Measurements from ENCODE around the gene CRY2. TPM values are rescaled to one million over a fixed set of nuclear protein-coding genes. Genes with fewer than 3 reads are reported as not detected.
A peak's percentile ranks its signal among the peaks of the same experiment; 100 is the strongest.

CRY2 gene
- total and polyA plus RNA-seq, 2 of the 13 experiments (the other 11 are each of a cell fraction or from before 2014, with no cell fraction given) = 10.1 to 12.2 TPM

DNA sequence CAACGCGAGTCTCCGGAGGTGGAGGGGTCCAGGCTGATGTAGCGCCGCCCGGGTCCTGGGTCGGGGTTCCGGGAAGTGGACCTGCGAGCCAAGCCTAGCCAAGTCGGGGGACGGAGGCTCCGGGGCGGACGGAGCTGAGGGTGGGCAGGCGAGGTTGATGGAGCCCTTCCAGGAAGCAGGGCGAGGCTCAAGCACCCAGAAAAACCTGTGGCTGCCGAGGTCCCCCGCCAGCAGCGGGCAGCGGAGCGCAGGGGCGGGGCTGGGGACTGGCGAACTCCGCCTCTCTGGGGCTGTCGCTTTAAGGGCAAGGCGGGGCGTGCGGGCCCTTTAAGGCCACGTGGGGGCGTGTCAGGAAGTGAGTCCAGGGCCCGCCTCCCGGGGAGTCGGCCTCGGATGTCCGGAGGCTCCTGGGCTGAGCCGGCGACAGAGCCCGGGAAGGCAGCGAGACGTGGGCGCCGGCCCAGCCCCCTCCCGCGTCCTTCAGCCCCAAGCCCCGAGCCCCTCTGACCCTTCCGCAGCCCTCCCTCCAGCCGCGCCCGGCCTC lies 42.4 kb upstream of the CRY2 start, which contains the start of gene SLC35C1 (continued):
- TF ChIP-seq RARA (CRISPR knock-in tag; IDR thresholded peaks at IDR 0.05) (peak; percentile 30; the same call in 1 of the 2 replicates), ZKSCAN5 (CRISPR knock-in tag; IDR thresholded peaks at IDR 0.05) (no peak), ISL2 (CRISPR knock-in tag; IDR thresholded peaks at IDR 0.05) (no peak), ARNT2 (CRISPR knock-in tag; IDR thresholded peaks at IDR 0.05; ENCODE audit: low read depth) (0 out of 2 replicates have a peak, but pooled peaks have one; percentile 44), ZC3H13 (CRISPR knock-in tag; IDR thresholded peaks at IDR 0.05) (no peak), ZNF777 (CRISPR knock-in tag; IDR thresholded peaks at IDR 0.05) (no peak), YY1 (IDR thresholded peaks at IDR 0.05; ENCODE audit: insufficient read depth, insufficient replicate concordance, low read depth, low read length) (peak; percentile 36), KMT2B (CRISPR knock-in tag; IDR thresholded peaks at IDR 0.05) (no peak; the same call in 1 of the 2 replicates), CHD2 (IDR thresholded peaks at IDR 0.05; ENCODE audit: low read depth, low read length) (no peak), ZNF616 (CRISPR knock-in tag; IDR thresholded peaks at IDR 0.05; ENCODE audit: low read depth) (no peak), HMG20B (CRISPR knock-in tag; conservative IDR thresholded peaks at IDR 0.05) (no peak), LCORL (IDR thresholded peaks at IDR 0.05) (no peak), LCORL (CRISPR knock-in tag; IDR thresholded peaks at IDR 0.05) (peak; percentile 60; the same call in 1 of the 2 replicates), HNRNPL (IDR thresholded peaks at IDR 0.05; ENCODE audit: low read depth, low read length) (0 out of 2 replicates have a peak, but pooled peaks have one; percentile 47), DMTF1 (CRISPR knock-in tag; IDR thresholded peaks at IDR 0.05) (no peak)
- TF ChIP-seq, protein P1, sequence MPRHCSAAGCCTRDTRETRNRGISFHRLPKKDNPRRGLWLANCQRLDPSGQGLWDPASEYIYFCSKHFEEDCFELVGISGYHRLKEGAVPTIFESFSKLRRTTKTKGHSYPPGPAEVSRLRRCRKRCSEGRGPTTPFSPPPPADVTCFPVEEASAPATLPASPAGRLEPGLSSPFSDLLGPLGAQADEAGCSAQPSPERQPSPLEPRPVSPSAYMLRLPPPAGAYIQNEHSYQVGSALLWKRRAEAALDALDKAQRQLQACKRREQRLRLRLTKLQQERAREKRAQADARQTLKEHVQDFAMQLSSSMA (CRISPR knock-in tag; IDR thresholded peaks at IDR 0.05) = no peak
- TF ChIP-seq, protein P2, sequence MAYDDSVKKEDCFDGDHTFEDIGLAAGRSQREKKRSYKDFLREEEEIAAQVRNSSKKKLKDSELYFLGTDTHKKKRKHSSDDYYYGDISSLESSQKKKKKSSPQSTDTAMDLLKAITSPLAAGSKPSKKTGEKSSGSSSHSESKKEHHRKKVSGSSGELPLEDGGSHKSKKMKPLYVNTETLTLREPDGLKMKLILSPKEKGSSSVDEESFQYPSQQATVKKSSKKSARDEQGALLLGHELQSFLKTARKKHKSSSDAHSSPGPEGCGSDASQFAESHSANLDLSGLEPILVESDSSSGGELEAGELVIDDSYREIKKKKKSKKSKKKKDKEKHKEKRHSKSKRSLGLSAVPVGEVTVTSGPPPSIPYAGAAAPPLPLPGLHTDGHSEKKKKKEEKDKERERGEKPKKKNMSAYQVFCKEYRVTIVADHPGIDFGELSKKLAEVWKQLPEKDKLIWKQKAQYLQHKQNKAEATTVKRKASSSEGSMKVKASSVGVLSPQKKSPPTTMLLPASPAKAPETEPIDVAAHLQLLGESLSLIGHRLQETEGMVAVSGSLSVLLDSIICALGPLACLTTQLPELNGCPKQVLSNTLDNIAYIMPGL (CRISPR knock-in tag; IDR thresholded peaks at IDR 0.05; ENCODE audit: borderline replicate concordance in 1 of 2, low read depth in 1 of 2) = 0 out of 4 replicates have a peak, but pooled peaks of 1 of the 2 experiments have one; percentile 46
- TF ChIP-seq, protein P3, sequence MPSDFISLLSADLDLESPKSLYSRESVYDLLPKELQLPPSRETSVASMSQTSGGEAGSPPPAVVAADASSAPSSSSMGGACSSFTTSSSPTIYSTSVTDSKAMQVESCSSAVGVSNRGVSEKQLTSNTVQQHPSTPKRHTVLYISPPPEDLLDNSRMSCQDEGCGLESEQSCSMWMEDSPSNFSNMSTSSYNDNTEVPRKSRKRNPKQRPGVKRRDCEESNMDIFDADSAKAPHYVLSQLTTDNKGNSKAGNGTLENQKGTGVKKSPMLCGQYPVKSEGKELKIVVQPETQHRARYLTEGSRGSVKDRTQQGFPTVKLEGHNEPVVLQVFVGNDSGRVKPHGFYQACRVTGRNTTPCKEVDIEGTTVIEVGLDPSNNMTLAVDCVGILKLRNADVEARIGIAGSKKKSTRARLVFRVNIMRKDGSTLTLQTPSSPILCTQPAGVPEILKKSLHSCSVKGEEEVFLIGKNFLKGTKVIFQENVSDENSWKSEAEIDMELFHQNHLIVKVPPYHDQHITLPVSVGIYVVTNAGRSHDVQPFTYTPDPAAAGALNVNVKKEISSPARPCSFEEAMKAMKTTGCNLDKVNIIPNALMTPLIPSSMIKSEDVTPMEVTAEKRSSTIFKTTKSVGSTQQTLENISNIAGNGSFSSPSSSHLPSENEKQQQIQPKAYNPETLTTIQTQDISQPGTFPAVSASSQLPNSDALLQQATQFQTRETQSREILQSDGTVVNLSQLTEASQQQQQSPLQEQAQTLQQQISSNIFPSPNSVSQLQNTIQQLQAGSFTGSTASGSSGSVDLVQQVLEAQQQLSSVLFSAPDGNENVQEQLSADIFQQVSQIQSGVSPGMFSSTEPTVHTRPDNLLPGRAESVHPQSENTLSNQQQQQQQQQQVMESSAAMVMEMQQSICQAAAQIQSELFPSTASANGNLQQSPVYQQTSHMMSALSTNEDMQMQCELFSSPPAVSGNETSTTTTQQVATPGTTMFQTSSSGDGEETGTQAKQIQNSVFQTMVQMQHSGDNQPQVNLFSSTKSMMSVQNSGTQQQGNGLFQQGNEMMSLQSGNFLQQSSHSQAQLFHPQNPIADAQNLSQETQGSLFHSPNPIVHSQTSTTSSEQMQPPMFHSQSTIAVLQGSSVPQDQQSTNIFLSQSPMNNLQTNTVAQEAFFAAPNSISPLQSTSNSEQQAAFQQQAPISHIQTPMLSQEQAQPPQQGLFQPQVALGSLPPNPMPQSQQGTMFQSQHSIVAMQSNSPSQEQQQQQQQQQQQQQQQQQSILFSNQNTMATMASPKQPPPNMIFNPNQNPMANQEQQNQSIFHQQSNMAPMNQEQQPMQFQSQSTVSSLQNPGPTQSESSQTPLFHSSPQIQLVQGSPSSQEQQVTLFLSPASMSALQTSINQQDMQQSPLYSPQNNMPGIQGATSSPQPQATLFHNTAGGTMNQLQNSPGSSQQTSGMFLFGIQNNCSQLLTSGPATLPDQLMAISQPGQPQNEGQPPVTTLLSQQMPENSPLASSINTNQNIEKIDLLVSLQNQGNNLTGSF (CRISPR knock-in tag; IDR thresholded peaks at IDR 0.05) = no peak

All from HepG2 (cell line).